Peyer's patch (tissue), 4 donors: ENCODE data around the gene ALKBH3.

Experiments used
- CTCF ChIP-seq, 6 experiments: fragments of 450-650 bp in 4 of 6; fragments of 200-600 bp in 2 of 6; sonication (generic) in 1 of 6; IDR thresholded peaks; one replicate each; pipeline ENCODE4 v1.5.1; 2017 to 2019; ENCODE audit warnings: antibody characterized with exemption in 6 of 6, mild to moderate bottlenecking in 3 of 6, moderate library complexity in 1 of 6
- POLR2A ChIP-seq, 2 donors: fragments of 450-650 bp; IDR thresholded peaks; one replicate each; pipeline ENCODE4 v1.5.1; 2017; ENCODE audit warnings: antibody characterized with exemption in 2 of 2, mild to moderate bottlenecking in 2 of 2, moderate library complexity in 2 of 2

- no peak for TF ChIP-seq CTCF (IDR thresholded peaks at IDR 0.05)
- TF ChIP-seq POLR2A (IDR thresholded peaks at IDR 0.05), result no peak
These were observed 26.7 kb downstream of the ALKBH3 start for GRCh38 chr11:43907028-43907975.
